K562 (cell line): ENCODE data around the gene SUFU. TPM values are rescaled to one million over a fixed set of nuclear protein-coding genes. Genes with fewer than 3 reads are reported as not detected.

Source experiments
- ATAC-seq: fragments of 200-7000 bp; cut with Tn5 transposase; 3 replicates; pipeline ENCODE4 v1.9.1; 2020; ENCODE audit warnings: moderate library complexity
- BruUV-seq: library from RNA; stranded (reverse); fragments of 400-500 nt; replicated peaks from 2 replicates; lab custom pipeline; 2021; lab: Mats Ljungman, UMichigan
- CTCF ChIA-PET: fragments of 300-600 bp; formaldehyde crosslinking; extraction: SDS; loops from one replicate; lab custom pipeline; 2021; ENCODE audit warnings: low intra/inter-chr PET ratio; lab: Yijun Ruan, JAX
- POLR2A ChIA-PET: fragments of 300-600, 350-650 bp; sonication (Branson Sonifier 250); formaldehyde crosslinking; extraction: SDS; loops from one replicate; lab custom pipeline; 2021; ENCODE audit warnings: antibody characterized with exemption, inconsistent platforms; lab: Yijun Ruan, JAX
- DNase-seq, 4 experiments: peaks; one replicate each; pipeline versions ENCODE4 v3.0.0 to v3.0.0-alpha.2; 2011 to 2018; ENCODE audit warnings: low spot score in 3 of 4, mixed read lengths in 3 of 4; ENCODE audit errors: extremely low read depth in 1 of 4
- FAIRE-seq: peaks from 2 replicates; lab custom pipeline; 2011; peaks lifted over from hg19 to GRCh38; lab: Jason Lieb, UNC
- H2AFZ ChIP-seq: 2 replicates; pipeline ENCODE4 v1.6.0; 2011; ENCODE audit warnings: low read depth, low read length, control low read depth, inconsistent platforms
- H3K27ac ChIP-seq: fragments of 200-600 bp; 3 replicates; pipeline ENCODE4 v1.8.0; 2011; ENCODE audit warnings: low read depth, mild to moderate bottlenecking, control low read depth, inconsistent platforms, low read length, moderate library complexity, mixed read lengths; ENCODE audit errors: extremely low read depth
- H3K27me3 ChIP-seq, 2 experiments: fragments of 300-600 bp in 1 of 2; 2 replicates in 1 of 2; 3 replicates in 1 of 2; pipeline versions ENCODE4 v1.6.0 to v1.8.0; 2011; ENCODE audit warnings: inconsistent platforms in 2 of 2, low read length in 2 of 2, mild to moderate bottlenecking in 1 of 2, mixed read lengths in 1 of 2, moderate library complexity in 1 of 2; ENCODE audit not compliant: control insufficient read depth in 2 of 2, insufficient read depth in 2 of 2
- H3K36me3 ChIP-seq: fragments of 300-600 bp; 3 replicates; pipeline ENCODE4 v1.8.0; 2011; ENCODE audit warnings: mild to moderate bottlenecking, low read length, inconsistent platforms; ENCODE audit not compliant: control insufficient read depth, insufficient read depth
- H3K4me1 ChIP-seq, 2 experiments: fragments of 200-600 bp in 1 of 2; replicated peaks in 1 of 2; 2 replicates in 1 of 2; 3 replicates in 1 of 2; pipeline versions ENCODE4 v1.5.1 to v1.8.0; 2011; ENCODE audit warnings: inconsistent platforms in 2 of 2, low read length in 2 of 2, mild to moderate bottlenecking in 1 of 2, mixed read lengths in 1 of 2, moderate library complexity in 1 of 2; ENCODE audit not compliant: control insufficient read depth in 2 of 2, insufficient read depth in 2 of 2
- H3K4me2 ChIP-seq: 2 replicates; pipeline ENCODE4 v1.6.1; 2011; ENCODE audit warnings: low read length, control low read depth, inconsistent platforms, mixed read lengths; ENCODE audit not compliant: insufficient read depth
- H3K4me3 ChIP-seq: fragments of 200-600 bp; sonication (generic), shearing (Covaris generic); 2 replicates; pipeline ENCODE4 v1.5.1; 2016; ENCODE audit warnings: control low read depth, inconsistent platforms
- H3K79me2 ChIP-seq: fragments of 200-600 bp; 3 replicates; pipeline ENCODE4 v1.8.0; 2011; ENCODE audit warnings: low read length, inconsistent platforms; ENCODE audit not compliant: control insufficient read depth, insufficient read depth
- H3K9ac ChIP-seq, 2 experiments: 2 replicates each; pipeline versions ENCODE4 v1.6.0 to v1.6.1; 2011; ENCODE audit warnings: low read depth in 2 of 2, low read length in 2 of 2, control low read depth in 1 of 2, inconsistent platforms in 1 of 2, mild to moderate bottlenecking in 1 of 2, mixed read lengths in 1 of 2; ENCODE audit not compliant: insufficient read depth in 1 of 2
- H3K9me1 ChIP-seq: one replicate; pipeline ENCODE4 v1.6.0; 2011; ENCODE audit warnings: inconsistent platforms, mild to moderate bottlenecking, low read length, moderate library complexity; ENCODE audit not compliant: control insufficient read depth, insufficient read depth
- H3K9me3 ChIP-seq: replicated peaks from 2 replicates; pipeline ENCODE4 v1.5.1; 2011; ENCODE audit warnings: low read depth, low read length, inconsistent platforms; ENCODE audit not compliant: control insufficient read depth, insufficient read depth
- H4K20me1 ChIP-seq: replicated peaks from 2 replicates; pipeline ENCODE4 v1.6.1; 2011; ENCODE audit warnings: low read length, inconsistent platforms, mixed read lengths; ENCODE audit not compliant: control insufficient read depth, insufficient read depth
- BMI1 ChIP-seq: fragments of 150-350 bp; IDR thresholded peaks from 2 replicates; pipeline ENCODE4 v1.6.1; 2014; ENCODE audit warnings: low read length
- BRD4 ChIP-seq: fragments of 200-600 bp; sonication (generic); IDR thresholded peaks from 2 replicates; pipeline ENCODE4 v1.6.1; 2017; ENCODE audit warnings: inconsistent platforms
- COPS2 ChIP-seq: fragments of 450-650 bp; conservative IDR thresholded peaks from 2 replicates; pipeline ENCODE4 v1.6.1; 2016; ENCODE audit warnings: mild to moderate bottlenecking, moderate library complexity
- ELF1 ChIP-seq: fragments of 200-800 bp; sonication (Bioruptor generic); IDR thresholded peaks from 2 replicates; pipeline ENCODE4 v1.6.1; 2016; ENCODE audit warnings: missing genetic modification characterization, missing compliant biosample characterization
- FOS ChIP-seq: IDR thresholded peaks from 3 replicates; pipeline ENCODE4 v1.6.1; 2011; ENCODE audit not compliant: insufficient read length; ENCODE audit errors: extremely low read depth
- FUS ChIP-seq: fragments of 200-400 bp; formaldehyde crosslinking; optimal IDR thresholded peaks from 2 replicates; pipeline ENCODE3; 2017; ENCODE audit warnings: low read depth, low read length
- HOXB6 ChIP-seq: fragments of 250-450 bp; sonication (Bioruptor Pico); IDR thresholded peaks from 2 replicates; pipeline ENCODE4 v1.5.1; 2022; ENCODE audit warnings: mild to moderate bottlenecking, borderline replicate concordance
- MCM2 ChIP-seq: fragments of 450-650 bp; IDR thresholded peaks from 2 replicates; pipeline ENCODE4 v1.6.1; 2017; ENCODE audit warnings: low read depth, mild to moderate bottlenecking
- MEF2A ChIP-seq: IDR thresholded peaks from 2 replicates; pipeline ENCODE4 v1.6.1; 2011; ENCODE audit warnings: low read depth, mild to moderate bottlenecking, low read length, moderate library complexity; ENCODE audit not compliant: control insufficient read depth
- MEF2D ChIP-seq: conservative IDR thresholded peaks from 2 replicates; pipeline ENCODE4 v1.6.1; 2016; ENCODE audit warnings: low read depth, missing genetic modification characterization, missing compliant biosample characterization
- PML ChIP-seq: IDR thresholded peaks from 2 replicates; pipeline ENCODE4 v1.6.1; 2012; ENCODE audit warnings: low read length, inconsistent platforms
- POLR3A ChIP-seq: IDR thresholded peaks from 2 replicates; pipeline ENCODE4 v1.6.1; 2011; ENCODE audit warnings: borderline replicate concordance, mild to moderate bottlenecking, moderate library complexity; ENCODE audit not compliant: insufficient read length, insufficient read depth; ENCODE audit errors: extremely low read depth
- SAFB2 ChIP-seq: fragments of 200-400 bp; formaldehyde crosslinking; IDR thresholded peaks from 2 replicates; pipeline ENCODE4 v1.6.1; 2018; ENCODE audit warnings: borderline replicate concordance, low read length, low read depth, moderate library complexity; ENCODE audit not compliant: severe bottlenecking
- SETDB1 ChIP-seq: IDR thresholded peaks from one replicate; pipeline ENCODE4 v1.6.1; 2012; ENCODE audit warnings: low read length, control low read depth, inconsistent platforms
- SP2 ChIP-seq: IDR thresholded peaks from 2 replicates; pipeline ENCODE4 v1.6.1; 2011; ENCODE audit warnings: mild to moderate bottlenecking, low read depth, low read length, moderate library complexity; ENCODE audit not compliant: poor library complexity, severe bottlenecking; ENCODE audit errors: extremely low read depth
- TAF7 ChIP-seq: fragments of 450-650 bp; IDR thresholded peaks from 2 replicates; pipeline ENCODE4 v1.6.1; 2016; ENCODE audit warnings: missing genetic modification characterization, missing compliant biosample characterization
- TAF9B ChIP-seq: fragments of 450-650 bp; IDR thresholded peaks from 2 replicates; pipeline ENCODE4 v1.6.1; 2018; ENCODE audit warnings: mild to moderate bottlenecking; ENCODE audit not compliant: partially characterized antibody
- TFAP4 ChIP-seq: sonication (generic); formaldehyde crosslinking; IDR thresholded peaks from 2 replicates; pipeline ENCODE4 v1.8.0; 2022; ENCODE audit warnings: missing genetic modification reagents, mild to moderate bottlenecking, moderate library complexity, borderline replicate concordance
- ZBTB17 ChIP-seq: fragments of 450-650 bp; formaldehyde crosslinking; IDR thresholded peaks from 2 replicates; pipeline ENCODE4 v1.4.0; 2020; ENCODE audit warnings: mild to moderate bottlenecking
- ZBTB2 ChIP-seq: fragments of 450-650 bp; IDR thresholded peaks from 2 replicates; pipeline ENCODE4 v1.6.1; 2016; ENCODE audit warnings: antibody characterized with exemption
- ZKSCAN1 ChIP-seq: fragments of 150-350 bp; IDR thresholded peaks from 2 replicates; pipeline ENCODE4 v1.6.1; 2016; ENCODE audit warnings: low read depth, low read length
- ZNF764 ChIP-seq: fragments of 250-450 bp; sonication (Bioruptor Pico); IDR thresholded peaks from 2 replicates; pipeline ENCODE4 v1.4.0; 2020; ENCODE audit warnings: low read depth, mild to moderate bottlenecking, moderate library complexity
- WGBS: fragments of 100-300 bp; shearing (Covaris generic); methylation state at CpG from one replicate; pipeline ENCODE4 v1.1.6; 2016; ENCODE audit warnings: low coverage, mixed read lengths; ENCODE audit not compliant: insufficient coverage; ENCODE audit errors: missing lambda C conversion rate; 5-methylcytosine and 5-hydroxymethylcytosine counted together
- in situ Hi-C: fragments of 300-500 bp; cut with MboI; formaldehyde crosslinking; loops from 4 replicates; pipeline ENCODE4 v1.15.0; 2018; ENCODE audit warnings: inconsistent platforms, mixed read lengths
- intact Hi-C: fragments of 100-400 bp; cut with micrococcal nuclease; formaldehyde crosslinking; loops from 2 replicates; pipeline ENCODE4 v1.14.2; 2022
- polyA plus RNA-seq, 8 experiments: library from polyadenylated mRNA; depleted of rRNA in 4 of 8; stranded (reverse) in 5 of 8; unstranded in 3 of 8; fragments of >200 nt; fragmentation: Nextera tagmentation in 2 of 8; fragmentation: Illumina TruSeq in 1 of 8; extraction: Ambion mirVana in 2 of 8; extraction: Trizol in 1 of 8; gene quantifications; 2 replicates each; pipeline versions ENCODE4 v1.2.1 to v1.2.3, GENCODE V29; 2011 to 2014; ENCODE audit warnings: inconsistent platforms in 1 of 8, missing spikeins in 1 of 8
- total RNA-seq, 7 experiments: library from RNA; depleted of rRNA in 6 of 7; stranded (reverse); fragments of >200 nt in 6 of 7; fragmentation: Illumina TruSeq in 2 of 7; extraction: Trizol in 2 of 7; gene quantifications; 2 replicates each; pipeline versions ENCODE4 v1.2.1 to v1.2.3, GENCODE V29; 2011 to 2021; ENCODE audit warnings: low replicate concordance in 1 of 7

The SUFU gene
- total and polyA plus RNA-seq, 9 of the 15 experiments (the other 6 are each of a cell fraction or from before 2014, with no cell fraction given): 0.59 to 6.3 (median 0.82) TPM

GRCh38 chr10:102458656-102459055 is 45.1 kb upstream of the SUFU start (continued):
- TF ChIP-seq POLR3A: no peak
- no peak for TF ChIP-seq BMI1

GRCh38 chr10:102460836-102461186 is 43.0 kb upstream of the SUFU start:
- H3K4me3 ChIP-seq: no peak overlapping the region
- ChIA-PET POLR2A (interaction anchor here (1.0 to 4.2 kb wide), 4 partner anchors 9 to 28 kb away, joined by 4 to 24 read pairs (median 8); partner anchors contain the start of genes C10orf95 and CUEDC2), CTCF (no interaction called here)
- no peaks in the 10 kb centered on the region for H4K20me1 ChIP-seq
- H3K36me3 ChIP-seq: peaks cover 9% of the 10 kb centered on the region; the same call in 2 of the 3 replicates
- ATAC-seq (peak; percentile 5), DNase-seq (no peak), FAIRE-seq (no peak)
- H2AFZ ChIP-seq: peak overlapping the region; percentile 99
- H3K9me3 ChIP-seq: no peaks in the 10 kb centered on the region
- peak overlapping the region; percentile 73 for H3K27ac ChIP-seq
- peak overlapping the region; percentile 80 for H3K4me2 ChIP-seq
- H3K27me3 ChIP-seq: no peaks in the 10 kb centered on the region
- H3K79me2 ChIP-seq: no peaks in the 10 kb centered on the region
- intact Hi-C loops: loop anchor here (5.0 kb wide), 1 partner anchor 39 kb away; the partner anchor contains the start of gene FBXL15
- 26% methylated on average over 5 of the region's 8 CpGs for WGBS
- H3K4me1 ChIP-seq: peaks cover 26 to 27% of the 10 kb centered on the region in 2 experiments
- peak overlapping the region; percentile 41 to 72 for H3K9ac ChIP-seq
- BruUV-seq: no TSS peak
- in situ Hi-C loops: no loop called here
- no peaks in the 10 kb centered on the region for H3K9me1 ChIP-seq
- TF ChIP-seq COPS2 (no peak), PML (no peak), MEF2A (no peak), HOXB6 (CRISPR knock-in tag) (no peak), MCM2 (no peak), TAF9B (peak; percentile 42), TAF7 (peak; percentile 33; the same call in 1 of the 2 replicates), FOS (no peak), SP2 (no peak), SAFB2 (no peak), ZKSCAN1 (no peak), ELF1 (tag) (no peak), TFAP4 (CRISPR knock-in tag) (no peak), BRD4 (no peak), FUS (no peak), SETDB1 (no peak), ZBTB17 (CRISPR knock-in tag) (0 out of 2 replicates have a peak, but pooled peaks have one; percentile 4), MEF2D (tag) (no peak), ZNF764 (CRISPR knock-in tag) (no peak), ZBTB2 (no peak)
